ENCODE data around the gene HPGD.

HPGD gene

DNA sequence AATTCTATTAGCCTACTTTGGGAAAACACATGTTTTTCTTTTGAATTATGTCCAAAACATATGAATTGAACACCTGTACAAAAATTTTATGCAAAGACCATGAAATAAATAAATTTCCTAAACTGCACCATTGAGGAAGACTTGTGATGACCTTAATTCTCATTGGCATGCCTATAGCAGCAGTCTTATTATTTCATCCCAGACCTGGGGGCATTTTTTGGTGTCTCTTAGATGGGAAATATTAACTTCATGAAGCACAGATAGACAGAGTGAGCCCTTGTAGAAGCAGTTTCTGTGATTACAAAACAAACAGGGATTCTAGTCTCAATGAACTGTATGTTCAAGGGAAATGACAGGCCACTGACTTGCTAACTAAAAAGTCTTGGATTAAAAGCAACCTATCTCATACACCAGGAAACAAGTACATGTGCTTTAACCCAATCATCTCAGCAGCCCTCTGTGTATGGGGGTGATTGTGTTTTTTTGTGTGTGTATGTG, 32.0 kb upstream of the HPGD start:
- no peak for TF ChIP-seq CTCF (IDR thresholded peaks at IDR 0.05)
- no peak for TF ChIP-seq ZFX (IDR thresholded peaks at IDR 0.05; ENCODE audit: borderline replicate concordance)
- H3K27ac ChIP-seq = no peak overlapping the region

DNA sequence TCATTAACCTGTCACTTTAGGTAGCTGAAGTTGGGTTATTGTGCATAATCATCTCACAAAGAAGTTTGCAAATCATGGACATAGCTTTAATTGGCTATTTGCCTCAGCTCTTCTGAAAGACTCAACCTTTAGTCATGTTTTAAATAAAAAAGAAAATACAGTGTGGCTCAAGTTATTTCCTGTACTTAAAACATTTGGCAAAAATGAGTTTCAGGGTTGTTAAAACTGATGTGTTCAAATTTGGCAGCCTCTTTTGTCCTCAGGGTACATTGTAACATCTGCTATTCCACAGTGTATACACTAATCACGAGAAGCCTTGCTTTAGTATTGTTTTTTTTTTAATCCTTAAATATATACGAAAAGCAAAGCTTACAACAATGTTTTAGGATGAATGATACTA, 31.5 kb upstream of the HPGD start:
- H3K27ac ChIP-seq = no peak overlapping the region
- no peak for TF ChIP-seq CTCF (IDR thresholded peaks at IDR 0.05)

DNA sequence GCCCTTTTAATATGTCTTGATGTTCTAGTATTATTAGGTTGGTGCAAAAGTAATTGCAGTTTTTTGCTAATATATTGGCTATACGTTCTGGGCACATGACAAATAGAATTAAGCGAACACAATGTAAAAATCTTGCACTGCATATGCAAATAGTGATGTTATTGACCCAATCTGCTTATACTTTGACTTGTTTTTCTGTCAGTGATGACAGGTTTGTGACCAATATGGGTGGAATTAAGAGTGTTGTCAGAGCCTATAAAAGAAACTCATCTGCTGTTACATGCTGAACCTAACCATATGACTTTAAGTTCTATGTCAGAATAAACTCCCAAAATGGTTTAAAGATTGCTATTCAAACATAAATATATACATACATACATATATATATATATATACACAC, 30.7 kb upstream of the HPGD start:
- no peak overlapping the region for H3K27ac ChIP-seq
- TF ChIP-seq CTCF (IDR thresholded peaks at IDR 0.05) (no peak), ZFX (IDR thresholded peaks at IDR 0.05; ENCODE audit: borderline replicate concordance) (no peak)

DNA sequence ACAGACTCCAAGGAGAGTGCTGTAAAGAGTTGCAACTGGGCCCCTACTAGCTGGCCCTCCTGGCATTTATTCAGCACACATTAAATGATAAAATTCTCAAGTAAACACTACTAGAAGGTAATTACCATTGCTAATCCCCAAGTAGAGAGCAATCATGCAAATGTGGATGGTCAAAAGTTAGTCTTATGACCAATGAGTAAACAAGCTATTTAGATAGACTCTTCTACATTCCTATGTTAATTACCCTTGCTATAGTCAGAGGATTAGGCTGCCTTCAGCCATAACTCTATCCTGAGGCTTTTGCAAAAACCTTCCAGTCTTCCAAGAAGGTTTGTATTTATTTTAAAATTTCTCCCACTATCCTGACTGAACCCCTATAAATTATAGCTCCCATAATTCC, 28.3 kb upstream of the HPGD start:
- TF ChIP-seq CTCF (IDR thresholded peaks at IDR 0.05) (no peak), ZFX (IDR thresholded peaks at IDR 0.05; ENCODE audit: borderline replicate concordance) (no peak)
- no peak overlapping the region; the same call in 1 of the 2 replicates for H3K27ac ChIP-seq

GRCh38 chr4:174549721-174550120, 27.4 kb upstream of the HPGD start:
- TF ChIP-seq ZFX (IDR thresholded peaks at IDR 0.05; ENCODE audit: borderline replicate concordance) = no peak
- no peak for TF ChIP-seq CTCF (IDR thresholded peaks at IDR 0.05)
- no peak overlapping the region for H3K27ac ChIP-seq

DNA sequence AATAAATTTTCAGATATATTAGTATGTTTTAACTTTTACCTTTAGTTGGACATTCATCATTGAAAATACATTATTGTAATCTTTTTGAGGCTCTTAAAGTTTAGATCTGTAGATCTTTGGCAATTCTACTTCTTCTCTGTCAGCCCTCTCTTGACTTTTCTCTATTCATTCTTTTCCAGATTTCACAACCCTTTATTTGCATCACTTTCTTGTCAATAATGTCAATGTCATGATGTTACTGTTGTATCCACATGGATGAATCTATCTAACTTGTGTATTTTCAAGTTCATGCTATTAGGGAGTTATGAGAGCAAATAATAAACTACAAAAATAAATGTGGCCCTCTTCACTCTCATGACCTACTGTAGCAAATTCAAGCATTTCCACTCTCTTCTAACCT, 23.0 kb upstream of the HPGD start:
- H3K27ac ChIP-seq = no peak overlapping the region
- no peak for TF ChIP-seq CTCF (IDR thresholded peaks at IDR 0.05)
- no peak for TF ChIP-seq ZFX (IDR thresholded peaks at IDR 0.05; ENCODE audit: borderline replicate concordance)

- no peak overlapping the region for H3K27ac ChIP-seq
- TF ChIP-seq CTCF (IDR thresholded peaks at IDR 0.05) = no peak
- no peak for TF ChIP-seq ZFX (IDR thresholded peaks at IDR 0.05; ENCODE audit: borderline replicate concordance)
Observed at GRCh38 chr4:174544496-174544895, 22.2 kb upstream of the HPGD start.
